IPS DF 6.9 (cell line): ENCODE results near the gene THRB.

Experiments used
- DNase-seq: peaks from one replicate; pipeline ENCODE4 v3.0.0-alpha.2; 2013; ENCODE audit warnings: low read depth, low spot score
- H3K27ac ChIP-seq: one replicate; pipeline ENCODE4 v1.5.1; 2013; ENCODE audit warnings: low read length, control low read depth
- H3K27me3 ChIP-seq: 2 replicates; pipeline ENCODE4 v1.6.1; 2013; ENCODE audit warnings: mild to moderate bottlenecking, low read length; ENCODE audit not compliant: control insufficient read depth, insufficient read depth
- H3K36me3 ChIP-seq: 2 replicates; pipeline ENCODE4 v1.6.1; 2013; ENCODE audit warnings: low read length; ENCODE audit not compliant: control insufficient read depth, insufficient read depth
- H3K4me1 ChIP-seq: 2 replicates; pipeline ENCODE4 v1.6.1; 2013; ENCODE audit warnings: low read length; ENCODE audit not compliant: control insufficient read depth, insufficient read depth
- H3K4me3 ChIP-seq: 2 replicates; pipeline ENCODE4 v1.5.1; 2013; ENCODE audit warnings: mild to moderate bottlenecking, low read length
- H3K9me3 ChIP-seq: 2 replicates; pipeline ENCODE4 v1.6.1; 2013; ENCODE audit warnings: low read length, inconsistent platforms; ENCODE audit not compliant: control insufficient read depth, insufficient read depth
- WGBS: extraction: QIAGEN DNeasy Blood & Tissue Kit; methylation state at CpG from one replicate; pipeline ENCODE4 v1.1.7; 2013; ENCODE audit warnings: mixed read lengths, missing lambda C conversion rate; ENCODE audit not compliant: insufficient read length, insufficient coverage; 5-methylcytosine and 5-hydroxymethylcytosine counted together

THRB gene

GRCh38 chr3:24299246-24299805 lies 195.3 kb downstream of the THRB start:
- Histone ChIP-seq H3K27me3 (no peaks in the 10 kb centered on the region), H3K4me3 (no peak overlapping the region), H3K4me1 (no peaks in the 10 kb centered on the region), H3K9me3 (no peaks in the 10 kb centered on the region), H3K27ac (no peak overlapping the region), H3K36me3 (no peaks in the 10 kb centered on the region)
- no peak for DNase-seq
- WGBS: no CpG with 5 or more reads among the region's 1 CpG

- H3K9me3 ChIP-seq: no peaks in the 10 kb centered on the region
- H3K4me3 ChIP-seq: no peak overlapping the region
- no peaks in the 10 kb centered on the region for H3K4me1 ChIP-seq
- DNase-seq: no peak
- no CpG with 5 or more reads among the region's 5 CpGs for WGBS
- H3K36me3 ChIP-seq: no peaks in the 10 kb centered on the region
- no peaks in the 10 kb centered on the region for H3K27me3 ChIP-seq
- no peak overlapping the region for H3K27ac ChIP-seq
Observed at GRCh38 chr3:24296441-24297205, 198.0 kb downstream of the THRB start.

GRCh38 chr3:24294150-24294549 lies 200.5 kb downstream of the THRB start:
- no peak for DNase-seq
- no peaks in the 10 kb centered on the region for H3K36me3 ChIP-seq
- no CpG with 5 or more reads among the region's 2 CpGs for WGBS
- no peak overlapping the region for H3K27ac ChIP-seq
- H3K4me1 ChIP-seq: no peaks in the 10 kb centered on the region
- H3K9me3 ChIP-seq: no peaks in the 10 kb centered on the region
- no peaks in the 10 kb centered on the region for H3K27me3 ChIP-seq
- H3K4me3 ChIP-seq: no peak overlapping the region

- DNase-seq: no peak
- H3K36me3 ChIP-seq: no peaks in the 10 kb centered on the region
- H3K27ac ChIP-seq: no peak overlapping the region
- H3K4me3 ChIP-seq: no peak overlapping the region
- H3K27me3 ChIP-seq: no peaks in the 10 kb centered on the region
- no peaks in the 10 kb centered on the region for H3K4me1 ChIP-seq
- H3K9me3 ChIP-seq: no peaks in the 10 kb centered on the region
Observed at GRCh38 chr3:24291646-24292045, 203.0 kb downstream of the THRB start.

- no CpG with 5 or more reads among the region's 3 CpGs for WGBS
- Histone ChIP-seq H3K9me3 (no peaks in the 10 kb centered on the region), H3K4me1 (no peaks in the 10 kb centered on the region), H3K36me3 (no peaks in the 10 kb centered on the region), H3K4me3 (no peak overlapping the region), H3K27me3 (no peaks in the 10 kb centered on the region), H3K27ac (no peak overlapping the region)
- no peak for DNase-seq
Observed at GRCh38 chr3:24290596-24290995, 204.1 kb downstream of the THRB start.

- WGBS: no CpG with 5 or more reads among the region's 8 CpGs
- Histone ChIP-seq H3K36me3 (no peaks in the 10 kb centered on the region), H3K27me3 (no peaks in the 10 kb centered on the region), H3K4me1 (no peaks in the 10 kb centered on the region), H3K4me3 (no peak overlapping the region), H3K27ac (no peak overlapping the region), H3K9me3 (no peaks in the 10 kb centered on the region)
- DNase-seq: no peak
Observed at GRCh38 chr3:24288496-24289236, 206.0 kb downstream of the THRB start.

- no CpG with 5 or more reads among the region's 3 CpGs for WGBS
- Histone ChIP-seq H3K27ac (no peak overlapping the region), H3K9me3 (no peaks in the 10 kb centered on the region), H3K36me3 (no peaks in the 10 kb centered on the region), H3K4me1 (no peaks in the 10 kb centered on the region), H3K4me3 (no peak overlapping the region), H3K27me3 (no peaks in the 10 kb centered on the region)
- no peak for DNase-seq
Observed at GRCh38 chr3:24287755-24288450, 206.7 kb downstream of the THRB start.

- Histone ChIP-seq H3K36me3 (no peaks in the 10 kb centered on the region), H3K9me3 (no peaks in the 10 kb centered on the region), H3K27me3 (no peaks in the 10 kb centered on the region), H3K27ac (no peak overlapping the region), H3K4me3 (no peak overlapping the region), H3K4me1 (no peaks in the 10 kb centered on the region)
- no CpG with 5 or more reads among the region's 3 CpGs for WGBS
- DNase-seq: no peak
Observed at GRCh38 chr3:24286405-24286804, 208.2 kb downstream of the THRB start.

- no CpG with 5 or more reads among the region's 1 CpG for WGBS
Observed at GRCh38 chr3:24278543-24278942, 216.1 kb downstream of the THRB start.

GRCh38 chr3:24273491-24273890 lies 221.2 kb downstream of the THRB start:
- Histone ChIP-seq H3K27ac (no peak overlapping the region), H3K4me1 (no peaks in the 10 kb centered on the region), H3K36me3 (no peaks in the 10 kb centered on the region), H3K27me3 (no peaks in the 10 kb centered on the region), H3K4me3 (no peak overlapping the region), H3K9me3 (no peaks in the 10 kb centered on the region)
- no peak for DNase-seq
- WGBS: no CpG with 5 or more reads among the region's 2 CpGs

More at GRCh38 chr3:24278543-24278942, 216.1 kb downstream of the THRB start:
- DNase-seq: no peak
- no peak overlapping the region for H3K4me3 ChIP-seq
- H3K4me1 ChIP-seq: no peaks in the 10 kb centered on the region
- H3K27ac ChIP-seq: no peak overlapping the region
- H3K36me3 ChIP-seq: no peaks in the 10 kb centered on the region
- no peaks in the 10 kb centered on the region for H3K9me3 ChIP-seq
- no peaks in the 10 kb centered on the region for H3K27me3 ChIP-seq
